HG02759 (cell line): Measurements from ENCODE around the gene SUPT3H.

Experiments used
- ATAC-seq: cut with Tn5 transposase; IDR thresholded peaks from one replicate; pipeline ENCODE4 v1.9.1; 2021; ENCODE audit warnings: mild to moderate bottlenecking, moderate library complexity; ENCODE audit not compliant: unreplicated experiment

SUPT3H gene

DNA sequence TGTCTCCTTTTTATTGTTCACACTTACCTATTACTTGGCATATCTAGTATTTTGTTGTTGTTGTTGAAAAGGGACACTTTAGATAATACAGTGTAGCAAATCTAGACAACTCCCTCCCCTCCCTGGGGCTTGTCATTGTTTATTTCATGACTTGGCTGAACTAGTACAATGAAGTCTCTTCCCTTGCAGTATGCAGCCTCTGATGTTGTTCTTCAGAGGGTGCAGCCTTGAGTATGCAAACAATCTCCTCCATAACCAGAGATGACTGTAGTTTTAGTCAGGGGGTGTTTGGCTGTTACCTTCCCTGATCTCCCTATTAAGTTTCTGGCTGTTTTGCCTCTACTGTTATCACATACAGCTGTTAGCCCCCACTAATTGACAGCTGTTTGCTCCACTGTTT, 365.0 kb downstream of the SUPT3H start:
- ATAC-seq, result no peak

DNA sequence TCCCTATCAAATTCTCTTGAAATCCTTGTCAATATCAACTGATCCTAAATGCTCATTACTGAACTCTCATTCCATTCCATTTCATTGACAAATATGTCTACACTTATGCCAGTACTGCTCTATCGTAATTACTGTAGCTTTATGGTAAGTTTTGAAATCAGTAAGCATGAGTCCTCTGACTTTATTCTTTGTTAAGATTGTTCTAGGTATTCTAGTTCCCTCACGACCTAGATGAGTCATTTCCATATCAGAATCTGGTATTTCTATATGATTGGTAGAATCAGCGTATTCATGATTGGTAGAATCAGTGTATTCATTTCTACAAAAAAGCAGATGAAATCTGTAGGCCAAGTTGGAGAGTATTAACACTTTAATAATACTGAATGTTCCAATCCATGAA, 368.2 kb downstream of the SUPT3H start:
- ATAC-seq, result no peak

DNA sequence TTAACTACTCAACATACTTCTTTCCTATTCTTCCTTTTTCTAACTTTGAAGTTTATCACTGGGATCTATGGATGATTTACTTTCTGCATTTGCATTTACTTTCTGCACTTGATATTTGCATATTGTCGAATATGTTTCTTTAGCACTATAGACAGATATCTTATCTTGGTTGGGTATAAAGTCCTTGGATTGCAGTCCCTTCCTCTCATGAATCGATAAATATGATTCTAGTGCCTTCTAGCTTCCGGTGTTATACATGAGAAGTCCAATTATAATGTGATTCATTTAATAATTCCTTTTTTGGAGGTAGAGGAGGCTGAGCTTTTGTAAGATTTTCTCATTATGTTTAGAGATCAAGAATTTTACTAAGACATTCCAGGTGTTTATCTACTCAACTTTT, 370.8 kb downstream of the SUPT3H start:
- no peak for ATAC-seq

DNA sequence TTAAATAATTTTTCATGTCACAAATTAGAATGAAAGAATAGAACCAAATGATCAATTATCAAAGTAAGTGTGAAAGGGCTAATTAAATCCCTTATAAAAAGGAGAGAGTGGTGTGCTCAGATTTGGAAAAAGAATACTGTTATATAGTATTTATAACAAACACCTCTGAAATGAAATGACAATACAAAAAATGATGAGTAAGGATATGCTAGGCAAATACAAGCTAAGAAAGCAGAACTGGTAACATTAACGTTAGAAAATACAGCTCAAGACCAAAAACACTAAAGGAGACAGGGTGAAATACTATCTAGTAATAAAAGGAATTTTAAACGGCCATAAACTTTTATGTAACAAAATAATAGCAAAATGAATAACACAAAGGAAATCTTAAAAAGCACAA, 373.8 kb downstream of the SUPT3H start:
- ATAC-seq, result no peak

DNA sequence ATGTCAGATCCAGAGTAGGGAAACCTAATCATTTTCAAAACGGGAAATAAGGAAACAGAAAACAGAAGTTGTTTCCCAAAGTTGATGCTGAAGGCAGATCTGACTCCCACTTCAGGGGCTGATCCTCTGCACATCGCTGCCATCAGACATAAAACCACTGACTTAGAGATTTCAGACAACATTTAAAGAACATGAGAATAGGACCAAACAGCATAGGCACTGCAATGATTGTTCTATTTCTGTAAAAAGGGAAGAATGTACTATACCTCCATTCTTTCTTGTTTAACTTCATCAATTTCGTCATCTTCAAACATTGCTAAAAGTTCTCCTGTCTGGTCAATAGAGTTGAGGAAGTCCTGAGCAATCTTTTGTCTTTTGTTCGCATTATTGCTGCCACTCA, 374.3 kb downstream of the SUPT3H start:
- no peak for ATAC-seq

DNA sequence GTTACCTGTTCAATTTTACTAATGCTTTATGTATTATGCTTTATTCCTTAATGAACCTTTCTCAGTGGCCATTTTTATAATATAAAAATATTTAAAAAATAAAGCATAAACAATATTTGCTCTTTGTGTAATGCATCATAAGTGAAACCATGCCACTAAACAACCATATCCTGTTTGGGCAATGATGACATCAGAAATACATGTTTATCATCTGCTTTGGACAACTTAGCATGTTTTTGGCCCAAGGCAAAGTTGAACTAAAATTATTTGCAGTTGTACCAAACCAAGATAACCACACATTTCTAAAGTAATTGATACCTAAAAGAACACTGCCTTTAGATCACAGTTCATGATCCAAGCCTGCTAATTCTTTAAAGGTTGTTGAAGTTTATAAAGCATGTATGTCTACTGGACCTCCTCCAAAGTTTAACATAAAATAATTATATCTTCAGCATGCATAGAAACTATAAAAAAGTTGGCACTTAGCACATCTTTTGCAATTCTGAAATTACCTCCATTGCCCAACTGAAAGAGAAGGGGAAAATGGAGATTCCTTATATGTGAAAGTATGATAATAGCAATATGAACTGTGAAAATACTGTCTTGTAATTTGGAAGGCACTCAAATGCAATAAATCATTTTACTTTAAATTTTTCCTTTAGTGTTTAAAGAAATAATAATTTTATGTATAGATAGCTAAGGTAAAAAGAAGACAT, 375.2 kb downstream of the SUPT3H start:
- ATAC-seq, result no peak

DNA sequence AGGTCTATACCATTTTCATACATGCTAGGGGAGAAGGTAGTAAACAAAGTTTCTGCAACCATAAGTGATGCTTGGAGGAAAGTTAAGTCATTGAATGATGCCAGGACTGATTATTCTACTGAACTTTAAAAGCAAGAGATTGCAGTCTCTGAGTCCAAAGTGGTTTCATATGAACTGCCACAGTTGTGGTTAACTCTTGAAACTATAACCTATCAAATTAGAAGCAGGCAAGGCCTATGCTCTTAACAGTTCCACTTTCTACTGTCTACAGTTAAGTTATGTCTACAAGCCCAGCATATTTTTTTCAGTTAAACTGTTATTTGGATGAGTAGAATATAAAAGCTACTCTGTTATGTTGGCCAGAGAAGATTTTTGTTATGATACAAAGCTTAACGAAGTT, 376.1 kb downstream of the SUPT3H start:
- peak; percentile 97 for ATAC-seq

DNA sequence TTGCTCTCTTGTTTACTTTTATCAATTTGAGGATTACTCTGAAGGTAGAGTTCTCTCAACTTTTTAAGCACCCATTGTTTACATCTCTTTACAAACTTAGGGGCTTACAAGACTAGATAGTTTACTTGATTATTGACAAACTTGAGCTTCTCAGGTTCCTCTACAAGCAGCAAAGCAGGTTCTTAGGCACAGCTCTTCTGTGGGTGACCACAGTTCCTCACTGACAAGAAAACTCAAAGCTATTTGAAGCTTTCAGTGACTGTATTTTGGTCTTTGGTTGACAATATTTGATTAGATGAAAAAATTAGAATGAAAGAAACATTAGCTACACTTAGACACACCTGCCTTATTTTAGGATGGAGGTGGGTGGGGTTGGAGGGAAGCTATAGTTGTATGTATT, 376.9 kb downstream of the SUPT3H start:
- ATAC-seq, result no peak

DNA sequence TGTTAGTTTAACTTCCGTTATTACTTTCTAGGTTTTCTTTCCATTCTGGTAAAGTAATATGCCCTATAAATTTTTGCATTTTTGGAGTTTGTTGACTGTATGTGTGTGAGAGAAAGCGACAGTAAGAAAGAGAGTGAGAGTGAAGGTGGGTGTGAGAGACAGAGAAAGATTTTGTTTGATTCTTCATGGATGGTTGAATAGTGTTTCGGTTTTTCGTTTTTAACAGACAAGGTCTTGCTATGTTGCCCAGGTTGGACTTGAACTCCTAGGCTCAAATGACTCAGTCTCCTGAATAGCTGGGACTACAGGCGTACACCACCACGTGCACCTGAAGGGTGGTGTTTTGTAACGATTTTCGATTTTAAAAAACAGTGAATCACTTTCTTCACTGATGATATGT, 378.7 kb downstream of the SUPT3H start:
- no peak for ATAC-seq

DNA sequence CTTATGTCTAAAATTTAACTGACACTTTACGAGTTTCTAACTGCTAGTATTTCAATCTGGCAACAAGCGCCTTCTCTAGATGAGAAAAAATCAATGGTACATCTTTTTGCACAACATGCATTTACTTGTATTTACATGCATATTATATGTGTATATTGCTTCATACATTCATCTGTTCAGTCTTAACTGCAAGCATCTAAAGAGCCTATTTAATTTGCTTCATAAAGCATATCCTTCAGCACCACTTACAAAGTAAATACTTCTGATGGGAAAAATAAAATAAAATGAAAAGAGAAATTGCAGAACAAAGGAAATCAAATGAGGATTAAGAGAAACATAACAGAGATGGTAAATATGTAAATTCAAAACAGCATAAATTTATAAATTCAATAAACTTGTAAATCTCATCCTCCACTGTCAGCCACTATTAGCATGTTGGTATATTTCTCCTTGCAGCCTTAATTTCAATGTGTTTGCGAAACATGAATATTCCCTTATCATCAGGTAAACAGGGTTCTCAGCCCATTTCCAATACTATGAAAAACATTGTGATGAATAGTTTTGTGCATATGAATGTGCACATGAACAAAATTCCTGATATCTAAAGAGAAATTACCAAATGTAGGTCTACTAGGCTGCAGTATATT, 382.1 kb downstream of the SUPT3H start:
- no peak for ATAC-seq

DNA sequence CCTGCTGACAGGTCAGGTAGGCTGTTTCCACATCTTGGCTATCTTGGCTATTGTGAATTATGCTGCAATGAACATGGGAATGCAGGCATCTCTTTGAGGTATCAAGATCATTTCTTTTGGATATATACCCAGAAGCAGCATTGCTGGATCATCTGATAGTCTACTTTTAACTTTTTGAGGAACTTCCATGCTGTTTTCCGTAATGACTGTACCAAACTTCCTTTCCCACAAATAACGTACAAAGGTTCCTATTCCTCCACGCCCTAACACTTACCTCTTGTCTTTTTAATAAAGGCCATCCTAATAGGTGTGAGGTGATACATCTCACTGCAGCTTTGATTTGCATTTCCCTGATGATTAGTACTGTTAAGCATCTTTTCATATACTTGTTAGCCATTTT, 388.3 kb downstream of the SUPT3H start:
- ATAC-seq, result no peak

DNA sequence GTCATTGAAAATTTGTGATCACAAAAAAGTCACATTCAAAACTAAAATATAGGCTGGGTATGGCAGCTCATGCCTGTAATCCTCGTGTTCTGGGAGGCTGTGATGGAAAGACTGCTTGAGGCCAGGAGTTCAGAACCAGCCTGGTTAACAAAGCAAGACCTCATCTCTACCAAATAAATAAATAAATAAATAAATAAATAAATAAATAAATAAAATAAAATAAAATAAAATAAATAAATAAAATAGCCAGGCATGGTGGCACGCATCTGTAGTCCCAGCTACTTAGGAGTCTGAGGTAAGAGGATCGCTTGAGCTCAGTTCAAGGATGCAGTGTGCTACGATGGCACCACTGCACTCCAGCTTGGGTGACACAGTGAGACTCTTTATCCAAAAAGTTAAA, 392.7 kb downstream of the SUPT3H start:
- no peak for ATAC-seq

DNA sequence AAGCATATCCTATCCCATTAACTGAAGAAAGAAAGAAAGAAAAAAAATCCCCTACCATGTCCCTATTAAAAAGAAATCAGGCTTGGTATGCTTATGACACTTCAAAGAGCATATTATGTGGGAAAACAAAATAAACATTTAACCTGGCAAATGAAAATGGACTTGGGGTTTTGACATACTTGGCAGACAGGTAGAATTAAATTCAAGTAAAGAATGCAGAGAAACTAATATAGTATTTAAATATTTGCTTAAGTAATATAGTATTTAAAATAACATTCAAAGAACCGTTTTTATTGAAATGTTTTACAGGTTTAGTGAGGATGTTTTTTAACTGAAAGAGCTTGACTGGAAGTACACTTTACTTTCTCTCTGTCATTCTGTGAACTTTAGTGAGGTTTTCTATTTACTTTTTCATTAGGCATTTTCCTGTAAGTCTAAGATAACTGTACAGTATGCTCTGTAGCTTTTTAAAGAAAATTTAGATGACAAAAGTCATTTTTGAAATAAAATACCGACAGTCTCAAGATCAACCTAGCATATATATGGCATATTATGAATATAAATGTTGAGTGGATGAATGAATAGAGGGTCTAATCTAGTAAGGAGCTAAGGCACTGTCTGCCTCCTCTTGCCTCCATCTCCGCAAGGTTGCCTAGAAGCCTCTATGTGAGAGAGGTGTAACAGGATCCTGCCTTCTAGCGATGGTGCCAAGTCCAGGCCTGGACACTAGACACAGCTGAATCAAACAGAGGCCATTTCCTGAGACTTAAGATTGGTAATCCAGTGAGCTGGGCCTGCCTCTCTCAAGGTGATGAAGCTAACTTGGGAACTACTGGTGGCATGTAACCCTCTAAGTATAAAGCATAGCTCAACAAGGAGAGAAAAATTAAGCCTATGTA, 394.0 kb downstream of the SUPT3H start:
- ATAC-seq, result no peak

DNA sequence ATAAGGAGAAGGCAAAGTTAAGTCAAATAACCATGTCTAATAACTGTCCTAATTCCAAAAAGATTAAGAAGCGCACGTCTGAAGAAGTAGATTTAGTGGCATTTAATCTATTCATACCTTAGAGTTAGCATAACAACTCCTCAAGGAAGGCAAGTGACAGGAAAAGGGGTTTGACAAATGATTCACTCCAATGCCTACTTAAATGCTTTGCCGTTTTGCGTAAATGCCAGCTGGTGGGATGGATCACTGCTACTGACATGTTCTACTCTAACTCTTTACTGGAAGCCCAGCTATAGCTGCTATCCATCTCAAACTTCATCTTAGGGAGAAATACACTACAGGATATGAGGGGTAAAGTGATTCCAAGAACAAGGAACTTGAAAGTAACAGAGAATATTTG, 396.9 kb downstream of the SUPT3H start:
- ATAC-seq, result no peak

DNA sequence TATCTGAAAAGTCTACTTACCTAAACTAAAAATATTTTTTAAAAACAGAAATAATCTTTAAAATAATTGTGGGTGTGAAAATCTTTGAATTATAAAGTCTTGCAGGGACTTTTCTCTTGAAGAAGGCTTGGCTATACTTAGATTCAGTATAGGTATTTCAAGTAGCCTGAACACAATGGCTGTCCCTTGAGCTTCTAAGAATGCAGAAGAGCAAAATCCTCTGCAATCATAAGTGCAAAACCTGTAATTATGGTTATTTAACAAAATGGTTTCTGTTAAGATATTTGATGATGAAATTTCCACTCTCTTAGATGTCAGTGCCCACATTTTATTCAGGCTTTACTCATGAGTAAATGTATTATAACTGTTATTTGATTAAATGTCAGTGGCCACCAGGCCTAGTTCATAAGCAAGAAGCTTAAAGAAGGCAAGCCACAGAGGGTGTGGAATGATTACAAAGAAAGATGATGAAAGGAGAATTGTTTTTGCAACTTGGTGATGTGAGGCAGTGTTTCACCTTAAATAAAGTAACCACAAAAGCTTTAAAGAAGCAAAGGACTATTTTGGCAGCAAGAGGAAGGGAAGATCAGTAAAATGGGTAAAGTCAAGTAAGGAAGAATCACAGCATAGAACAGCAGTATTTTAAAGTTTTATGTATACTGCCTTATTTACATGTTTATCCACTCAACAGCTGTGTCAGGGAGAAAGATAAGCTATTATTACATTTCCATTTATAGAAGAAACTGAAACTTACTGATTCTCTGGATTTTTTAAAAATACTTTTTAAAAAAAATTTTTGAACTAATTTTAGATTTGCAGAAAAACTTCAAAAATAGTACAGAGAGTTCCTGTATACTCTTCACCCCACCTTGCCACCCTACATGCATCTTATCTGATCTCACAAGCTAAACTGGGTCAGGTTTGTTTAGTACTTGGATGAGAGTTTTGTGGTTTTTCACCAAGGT, 400.8 kb downstream of the SUPT3H start:
- ATAC-seq, result no peak

DNA sequence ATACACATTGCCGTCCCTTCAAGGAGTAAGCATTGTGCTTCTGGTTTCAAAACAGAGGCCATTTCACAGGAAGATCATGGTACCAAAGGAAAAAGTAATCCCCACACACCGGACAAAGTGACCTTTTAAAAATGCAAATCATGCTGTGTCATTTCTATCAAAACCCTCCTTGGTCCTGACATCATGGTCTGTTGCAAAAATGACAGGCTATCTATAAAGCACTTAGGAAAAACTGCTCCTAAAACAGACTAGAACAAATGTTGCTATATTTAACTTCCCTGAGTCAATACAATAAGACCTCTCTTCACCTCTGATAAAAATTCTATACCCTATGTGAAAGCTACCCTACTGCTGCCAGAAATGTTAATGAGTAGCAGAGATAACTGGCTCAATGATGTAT, 403.2 kb downstream of the SUPT3H start:
- ATAC-seq, result no peak

DNA sequence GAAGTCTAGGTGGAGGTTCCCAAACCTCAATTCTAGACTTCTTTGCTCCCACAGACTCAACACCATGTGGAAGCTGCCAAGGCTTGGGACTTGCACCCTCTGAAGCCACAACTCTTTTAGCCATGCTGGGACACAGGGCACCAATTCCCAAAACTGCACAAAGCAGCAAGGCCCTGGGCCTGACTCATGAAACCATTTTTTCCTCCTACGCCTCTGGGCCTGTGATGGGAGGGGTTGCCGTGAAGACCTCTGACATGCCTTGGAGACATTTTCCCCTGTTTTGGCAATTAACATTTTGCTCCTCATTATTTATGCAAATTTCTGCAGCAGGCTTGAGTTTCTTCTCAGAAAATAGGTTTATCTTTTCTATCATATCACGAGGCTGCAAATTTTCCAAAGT, 405.0 kb downstream of the SUPT3H start:
- no peak for ATAC-seq

DNA sequence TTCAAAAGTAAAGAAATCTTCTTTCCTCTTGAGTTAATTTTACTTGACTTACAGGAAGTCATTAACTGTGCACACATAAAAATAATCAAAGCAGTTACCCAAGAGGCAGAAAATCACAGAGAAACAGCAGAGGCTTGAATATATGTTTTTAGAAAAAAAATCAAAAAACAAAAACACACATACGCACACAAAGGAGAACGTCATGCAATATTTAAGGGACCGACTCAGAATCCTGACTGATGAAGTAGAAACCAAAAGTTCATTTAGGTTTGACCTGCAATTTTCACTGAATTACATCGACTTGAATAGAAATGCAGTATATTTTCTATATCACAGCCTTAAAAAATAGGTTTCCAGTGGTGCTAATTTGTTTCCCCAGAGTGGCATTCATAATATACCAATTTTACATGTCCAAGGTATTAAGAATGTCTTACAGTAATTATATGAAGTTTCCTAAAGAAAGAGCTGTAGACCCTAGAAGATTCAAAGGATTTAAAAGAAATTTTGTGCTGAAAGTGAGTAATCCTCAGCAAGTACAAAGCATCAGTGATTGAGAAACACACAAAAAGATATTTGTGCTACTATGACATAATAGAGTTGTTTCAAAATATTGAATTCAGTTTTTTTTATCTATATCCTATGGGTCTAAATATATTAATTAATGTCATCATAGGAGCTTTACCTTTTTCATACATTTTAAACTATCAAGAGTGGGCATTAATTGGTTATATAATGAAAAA, 408.1 kb downstream of the SUPT3H start:
- no peak for ATAC-seq

DNA sequence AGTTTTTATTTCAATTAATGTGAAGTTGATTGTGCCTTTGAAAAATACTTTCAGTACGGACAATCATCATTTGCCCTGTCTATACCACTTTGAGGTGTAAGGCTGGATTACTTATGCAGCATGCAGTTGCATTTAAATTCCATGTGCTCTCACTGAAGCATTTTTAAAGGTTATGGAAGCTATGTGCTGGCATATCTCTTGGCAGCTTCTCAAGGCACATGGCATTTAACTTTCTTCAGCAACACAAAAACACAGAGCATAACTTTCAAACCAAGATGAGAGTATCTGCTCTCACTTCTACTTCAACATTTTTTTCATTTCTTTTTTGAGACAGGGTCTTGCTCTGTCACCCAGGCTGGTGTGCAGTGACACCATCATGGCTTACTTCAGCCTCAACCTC, 410.3 kb downstream of the SUPT3H start:
- ATAC-seq, result no peak

DNA sequence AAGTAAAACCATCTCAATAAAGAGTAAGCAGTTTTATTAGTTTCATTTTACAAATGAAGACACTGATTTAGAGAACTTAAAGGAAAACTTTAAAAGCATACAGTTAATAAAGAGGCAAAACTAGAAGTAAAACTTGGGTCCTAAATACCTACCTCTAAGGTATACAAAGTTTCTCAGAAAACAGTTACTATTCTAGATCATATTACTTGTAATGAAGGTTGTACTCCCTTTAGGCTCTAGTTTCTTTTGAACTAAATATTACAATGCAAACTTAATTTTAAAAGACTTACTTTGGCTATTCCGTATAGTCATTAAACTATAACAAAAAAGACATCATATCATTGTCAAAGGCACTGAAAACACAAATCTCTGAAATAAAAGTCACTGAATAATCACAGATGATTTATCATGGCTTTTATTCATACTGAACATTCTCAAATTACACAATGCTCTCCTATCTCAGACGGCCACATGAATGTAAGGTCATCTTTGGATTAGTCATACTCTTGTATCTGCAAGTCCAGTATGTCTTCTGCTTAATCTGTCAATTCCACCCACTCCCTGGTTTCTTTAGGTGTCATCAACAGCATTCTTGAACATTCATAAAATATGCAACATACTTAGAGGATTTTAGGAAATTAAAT, 411.2 kb downstream of the SUPT3H start:
- no peak for ATAC-seq
